Measurements from ENCODE around the gene SURF6. TPM values are rescaled to one million over a fixed set of nuclear protein-coding genes. Genes with fewer than 3 reads are reported as not detected.

The SURF6 gene
- total RNA-seq, 2 experiments from 2014 or later = 15.1 to 15.9 TPM

DNA sequence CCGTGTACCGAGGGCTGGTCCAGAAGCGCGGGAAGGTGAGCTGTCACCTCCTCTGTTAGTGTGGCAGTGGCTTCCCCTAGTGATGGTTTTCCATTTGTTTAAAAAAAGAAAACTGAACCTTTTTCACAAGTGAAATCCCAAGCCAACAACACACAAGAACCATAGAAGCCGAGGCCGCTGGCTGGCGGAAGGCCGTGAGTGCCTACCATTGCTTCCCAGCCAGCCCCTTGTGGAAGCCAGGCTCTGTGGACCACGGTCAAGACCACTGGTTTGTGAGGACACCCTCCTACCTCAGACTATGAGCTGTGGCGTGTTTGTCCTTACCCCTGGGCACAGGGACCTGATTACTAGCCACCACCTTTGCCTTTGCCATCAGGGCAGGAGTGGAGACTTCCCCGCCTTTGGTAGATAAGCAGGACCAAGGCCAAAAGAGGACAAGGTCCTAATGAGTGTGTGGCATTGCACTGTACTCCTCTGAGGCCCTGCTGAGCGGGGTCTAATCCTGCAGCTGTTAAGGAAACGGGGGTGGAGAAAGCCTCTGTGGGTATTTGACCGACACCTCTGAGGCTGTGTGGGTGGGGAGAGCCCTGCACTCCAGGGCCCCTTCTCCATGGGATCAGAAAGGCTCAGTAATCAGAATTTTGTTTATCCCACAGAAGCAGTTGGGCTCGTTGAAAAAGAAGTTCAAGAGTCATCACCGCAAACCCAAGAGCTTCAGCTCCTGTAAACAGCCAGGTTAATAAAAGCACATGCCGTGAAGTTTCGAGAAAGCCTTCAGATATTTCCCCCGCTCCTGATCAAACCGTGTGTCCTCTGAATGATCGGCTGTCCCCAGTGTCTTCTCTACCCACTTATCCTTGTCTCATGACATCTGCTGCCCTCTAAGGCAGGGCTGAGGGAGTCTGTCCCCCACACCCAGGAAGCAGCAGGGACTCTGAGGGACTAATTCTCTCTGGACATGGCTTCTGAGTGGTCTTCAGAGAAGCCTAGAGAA is 24.7 kb upstream of the SURF6 start:
- Histone ChIP-seq H3K4me1 (ENCODE audit: insufficient read depth, low read length) (peaks cover 35% of the 10 kb centered on the region), H3K27me3 (ENCODE audit: control insufficient read depth in 1 of 2, insufficient read depth in 2 of 2, low read length in 2 of 2) (no peaks in the 10 kb centered on the region), H3K4me3 (ENCODE audit: low read length) (no peak overlapping the region), H3K36me3 (ENCODE audit: insufficient read depth, low read length) (peaks cover 69% of the 10 kb centered on the region), H3K9me3 (ENCODE audit: control insufficient read depth in 1 of 2, insufficient read depth in 1 of 2, low read length in 2 of 2) (no peaks in the 10 kb centered on the region), H3K27ac (ENCODE audit: low read depth in 1 of 2, low read length in 2 of 2) (no peak overlapping the region)
- Mint-ChIP-seq H3K4me3 (peak overlapping the region; percentile 27), H3K36me3 (ENCODE audit: low read depth) (peaks cover 70% of the 10 kb centered on the region), H3K9me3 (no peaks in the 10 kb centered on the region), H3K4me1 (ENCODE audit: low read depth) (peaks cover 25% of the 10 kb centered on the region), H3K27ac (peak overlapping the region; percentile 42), H3K27me3 (no peaks in the 10 kb centered on the region)
- DNase-seq = no peak
- ChIA-PET POLR2A (interaction anchor here (7.4 kb wide), 1 partner anchor 12 kb away, joined by 109 read pairs; the partner anchor contains the start of genes STKLD1 and SURF4), CTCF (interaction anchor here (2.6 kb wide), 1 partner anchor 10 kb away, joined by 8 read pairs; no protein-coding TSS in a partner anchor)
- intact Hi-C loops (cut with DNase I, micrococcal nuclease) = no loop called here
- no peak for ATAC-seq (ENCODE audit: poor library complexity)
- TF ChIP-seq, protein P1, sequence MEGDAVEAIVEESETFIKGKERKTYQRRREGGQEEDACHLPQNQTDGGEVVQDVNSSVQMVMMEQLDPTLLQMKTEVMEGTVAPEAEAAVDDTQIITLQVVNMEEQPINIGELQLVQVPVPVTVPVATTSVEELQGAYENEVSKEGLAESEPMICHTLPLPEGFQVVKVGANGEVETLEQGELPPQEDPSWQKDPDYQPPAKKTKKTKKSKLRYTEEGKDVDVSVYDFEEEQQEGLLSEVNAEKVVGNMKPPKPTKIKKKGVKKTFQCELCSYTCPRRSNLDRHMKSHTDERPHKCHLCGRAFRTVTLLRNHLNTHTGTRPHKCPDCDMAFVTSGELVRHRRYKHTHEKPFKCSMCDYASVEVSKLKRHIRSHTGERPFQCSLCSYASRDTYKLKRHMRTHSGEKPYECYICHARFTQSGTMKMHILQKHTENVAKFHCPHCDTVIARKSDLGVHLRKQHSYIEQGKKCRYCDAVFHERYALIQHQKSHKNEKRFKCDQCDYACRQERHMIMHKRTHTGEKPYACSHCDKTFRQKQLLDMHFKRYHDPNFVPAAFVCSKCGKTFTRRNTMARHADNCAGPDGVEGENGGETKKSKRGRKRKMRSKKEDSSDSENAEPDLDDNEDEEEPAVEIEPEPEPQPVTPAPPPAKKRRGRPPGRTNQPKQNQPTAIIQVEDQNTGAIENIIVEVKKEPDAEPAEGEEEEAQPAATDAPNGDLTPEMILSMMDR (IDR thresholded peaks at IDR 0.05) = no peak

- Histone ChIP-seq H3K9me3 (ENCODE audit: control insufficient read depth in 1 of 2, insufficient read depth in 1 of 2, low read length in 2 of 2) (no peaks in the 10 kb centered on the region), H3K4me1 (ENCODE audit: insufficient read depth, low read length) (peaks cover 43% of the 10 kb centered on the region), H3K4me3 (ENCODE audit: low read length) (no peak overlapping the region), H3K27me3 (ENCODE audit: control insufficient read depth in 1 of 2, insufficient read depth in 2 of 2, low read length in 2 of 2) (no peaks in the 10 kb centered on the region), H3K27ac (ENCODE audit: low read depth in 1 of 2, low read length in 2 of 2) (no peak overlapping the region), H3K36me3 (ENCODE audit: insufficient read depth, low read length) (peaks cover 58% of the 10 kb centered on the region)
- ATAC-seq (ENCODE audit: poor library complexity) = no peak
- CTCF ChIA-PET = interaction anchor here (2.6 kb wide), 1 partner anchor 11 kb away, joined by 8 read pairs; no protein-coding TSS in a partner anchor
- peak in 5 of 14 experiments; percentile 18 to 51 (median 45) for DNase-seq
- intact Hi-C loops (cut with DNase I, micrococcal nuclease) = loop anchor here (5.0 to 10.0 kb wide), 2 partner anchors 58 to 665 kb away; partner anchors contain the start of genes BRD3OS (in 1 of the 2) and REXO4 (in 1 of the 2)
- POLR2A ChIA-PET = interaction anchor here (7.4 kb wide), 1 partner anchor 14 kb away, joined by 109 read pairs; the partner anchor contains the start of genes STKLD1 and SURF4
- Mint-ChIP-seq H3K4me3 (peak overlapping the region; percentile 60), H3K9me3 (no peaks in the 10 kb centered on the region), H3K4me1 (ENCODE audit: low read depth) (peaks cover 23% of the 10 kb centered on the region), H3K27ac (peak overlapping the region; percentile 69), H3K27me3 (no peaks in the 10 kb centered on the region), H3K36me3 (ENCODE audit: low read depth) (peaks cover 59% of the 10 kb centered on the region)
- TF ChIP-seq, protein P1 (IDR thresholded peaks at IDR 0.05) = no peak
Observed at GRCh38 chr9:133359399-133360175, 23.6 kb upstream of the SURF6 start.

- POLR2A ChIA-PET = interaction anchor here (2.4 to 7.4 kb wide), 3 partner anchors 10 to 328 kb away, joined by 12 to 109 read pairs (median 45); partner anchors contain the start of genes GTF3C5, MED22, RPL7A and STKLD1
- H3K4me1 ChIP-seq (ENCODE audit: insufficient read depth, low read length) = peaks cover 46% of the 10 kb centered on the region
- Mint-ChIP-seq H3K27me3 (no peaks in the 10 kb centered on the region), H3K4me3 (peak overlapping the region; percentile 84), H3K4me1 (ENCODE audit: low read depth) (peaks cover 23% of the 10 kb centered on the region), H3K36me3 (ENCODE audit: low read depth) (peaks cover 56% of the 10 kb centered on the region), H3K27ac (peak overlapping the region; percentile 65), H3K9me3 (no peaks in the 10 kb centered on the region)
- no peaks in the 10 kb centered on the region for H3K9me3 ChIP-seq (ENCODE audit: control insufficient read depth in 1 of 2, insufficient read depth in 1 of 2, low read length in 2 of 2)
- no peak for ATAC-seq (ENCODE audit: poor library complexity)
- no peak overlapping the region for H3K4me3 ChIP-seq (ENCODE audit: low read length)
- TF ChIP-seq, protein P1 (IDR thresholded peaks at IDR 0.05) = no peak
- H3K27ac ChIP-seq (ENCODE audit: low read depth in 1 of 2, low read length in 2 of 2) = peak overlapping the region in 1 of 2 donors; percentile 79
- peaks cover 61% of the 10 kb centered on the region for H3K36me3 ChIP-seq (ENCODE audit: insufficient read depth, low read length)
- H3K27me3 ChIP-seq (ENCODE audit: control insufficient read depth in 1 of 2, insufficient read depth in 2 of 2, low read length in 2 of 2) = no peaks in the 10 kb centered on the region
- DNase-seq = no peak
- CTCF ChIA-PET = no interaction called here
- intact Hi-C loops (cut with DNase I, micrococcal nuclease) = loop anchor here (2.0 to 10.0 kb wide), 3 partner anchors 13 to 667 kb away; partner anchors contain the start of genes BRD3OS (in 1 of the 2) and REXO4 (in 1 of the 2)
Observed at GRCh38 chr9:133357656-133358055, 21.7 kb upstream of the SURF6 start.
